ENCODE results near the gene SEC16A.

The SEC16A gene

GRCh38 chr9:136466155-136466541 is 16.7 kb downstream of the SEC16A start:
- DNase-seq (ENCODE audit: extremely low read depth in 1 of 2, low read depth in 1 of 2) = no peak

GRCh38 chr9:136465500-136466154 is 17.2 kb downstream of the SEC16A start:
- no peak for DNase-seq (ENCODE audit: extremely low read depth in 1 of 2, low read depth in 1 of 2)

GRCh38 chr9:136464241-136464640 is 18.6 kb downstream of the SEC16A start:
- no peak for DNase-seq (ENCODE audit: extremely low read depth in 1 of 2, low read depth in 1 of 2)

GRCh38 chr9:136463578-136463977 is 19.3 kb downstream of the SEC16A start:
- DNase-seq (ENCODE audit: extremely low read depth in 1 of 2, low read depth in 1 of 2) = no peak

GRCh38 chr9:136462664-136463063 is 20.2 kb downstream of the SEC16A start:
- no peak for DNase-seq (ENCODE audit: extremely low read depth in 1 of 2, low read depth in 1 of 2)

GRCh38 chr9:136460772-136461325 is 22.0 kb downstream of the SEC16A start:
- DNase-seq (ENCODE audit: extremely low read depth in 1 of 2, low read depth in 1 of 2) = no peak

- DNase-seq (ENCODE audit: extremely low read depth in 1 of 2, low read depth in 1 of 2) = no peak
These were observed 23.4 kb downstream of the SEC16A start for GRCh38 chr9:136459425-136459824.

- DNase-seq (ENCODE audit: extremely low read depth in 1 of 2, low read depth in 1 of 2) = no peak
These were observed 25.5 kb downstream of the SEC16A start for GRCh38 chr9:136457326-136457725.

GRCh38 chr9:136456258-136456657 is 26.6 kb downstream of the SEC16A start:
- no peak for DNase-seq (ENCODE audit: extremely low read depth in 1 of 2, low read depth in 1 of 2)

- DNase-seq (ENCODE audit: extremely low read depth in 1 of 2, low read depth in 1 of 2) = no peak
These were observed 27.5 kb downstream of the SEC16A start for GRCh38 chr9:136455043-136456002.

- DNase-seq (ENCODE audit: extremely low read depth in 1 of 2, low read depth in 1 of 2) = no peak
These were observed 28.6 kb downstream of the SEC16A start for GRCh38 chr9:136454026-136454796.

- no peak for DNase-seq (ENCODE audit: extremely low read depth in 1 of 2, low read depth in 1 of 2)
These were observed 29.5 kb downstream of the SEC16A start for GRCh38 chr9:136453326-136453725.

GRCh38 chr9:136451221-136451877 is 31.5 kb downstream of the SEC16A start:
- no peak for DNase-seq (ENCODE audit: extremely low read depth in 1 of 2, low read depth in 1 of 2)

GRCh38 chr9:136448655-136449054 is 34.2 kb downstream of the SEC16A start:
- no peak for DNase-seq (ENCODE audit: extremely low read depth in 1 of 2, low read depth in 1 of 2)

GRCh38 chr9:136447173-136447778 is 35.6 kb downstream of the SEC16A start:
- no peak for DNase-seq (ENCODE audit: extremely low read depth in 1 of 2, low read depth in 1 of 2)

- DNase-seq (ENCODE audit: extremely low read depth in 1 of 2, low read depth in 1 of 2) = no peak
These were observed 37.0 kb downstream of the SEC16A start for GRCh38 chr9:136445799-136446198.

- DNase-seq (ENCODE audit: extremely low read depth in 1 of 2, low read depth in 1 of 2) = no peak
These were observed 38.7 kb downstream of the SEC16A start for GRCh38 chr9:136444102-136444501.

- no peak for DNase-seq (ENCODE audit: extremely low read depth in 1 of 2, low read depth in 1 of 2)
These were observed 39.2 kb downstream of the SEC16A start for GRCh38 chr9:136443687-136444086.

GRCh38 chr9:136443087-136443486 is 39.8 kb downstream of the SEC16A start:
- no peak for DNase-seq (ENCODE audit: extremely low read depth in 1 of 2, low read depth in 1 of 2)

GRCh38 chr9:136442265-136442664 is 40.6 kb downstream of the SEC16A start:
- DNase-seq (ENCODE audit: extremely low read depth in 1 of 2, low read depth in 1 of 2) = no peak
